Dermis blood vessel endothelial cell (primary cell): ENCODE measurements around the gene DDIAS. TPM values are rescaled to one million over a fixed set of nuclear protein-coding genes. Genes with fewer than 3 reads are reported as not detected.
A peak's percentile ranks its signal among the peaks of the same experiment; 100 is the strongest.

Source experiments
- DNase-seq: peaks from one replicate; pipeline ENCODE4 v3.0.0; 2010
- total RNA-seq: library from RNA; depleted of rRNA; stranded (reverse); fragments of >200 nt; gene quantifications from 2 replicates; pipeline ENCODE4 v1.2.3, GENCODE V29; 2014

The DDIAS gene
- total RNA-seq = 4.6 and 12.8 TPM in 2 replicates

- peak; percentile 99 for DNase-seq
These were observed at the start of gene DDIAS for GRCh38 chr11:82901165-82901921. Gene DDIAS, plus strand, starts transcription at chr11:82901736. Its CDS starts 13,003 bp downstream, at chr11:82914739.

DNA sequence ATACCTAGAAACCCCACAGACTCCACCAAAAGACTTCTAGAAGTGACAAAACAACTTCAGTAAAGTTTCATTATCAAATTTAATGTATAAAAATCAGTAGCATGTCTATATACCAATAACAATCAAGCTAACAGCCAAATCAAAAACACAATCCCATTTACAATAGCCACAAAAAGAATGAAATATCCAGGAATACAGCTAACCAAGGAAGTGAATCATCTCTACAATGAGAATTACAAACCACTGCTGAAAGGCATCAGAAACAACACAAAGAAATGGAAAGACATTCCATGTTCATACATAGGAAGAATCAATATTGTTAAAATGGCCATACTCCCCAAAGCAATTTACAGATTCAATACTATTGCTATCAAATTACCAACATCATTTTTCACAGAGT lies 47.3 kb upstream of the DDIAS start:
- DNase-seq = peak; percentile 60

DNA sequence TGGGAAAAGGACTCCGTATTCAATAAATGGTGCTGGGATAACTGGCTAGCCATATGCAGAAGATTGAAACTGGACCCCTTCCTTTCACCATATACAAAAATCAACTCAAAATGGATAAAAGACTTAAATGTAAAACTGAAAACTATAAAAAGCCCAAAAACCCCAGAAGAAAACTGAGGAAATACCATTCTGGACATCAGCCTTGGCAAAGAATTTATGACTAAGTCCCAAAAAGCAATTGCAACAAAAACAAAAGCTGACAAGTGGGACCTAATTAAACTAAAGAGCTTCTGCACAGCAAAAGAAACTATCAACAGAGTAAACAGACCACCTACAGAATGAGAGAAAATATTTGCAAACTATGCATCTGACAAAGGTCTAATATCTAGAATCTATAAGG lies 46.6 kb upstream of the DDIAS start:
- peak; percentile 31 for DNase-seq

DNA sequence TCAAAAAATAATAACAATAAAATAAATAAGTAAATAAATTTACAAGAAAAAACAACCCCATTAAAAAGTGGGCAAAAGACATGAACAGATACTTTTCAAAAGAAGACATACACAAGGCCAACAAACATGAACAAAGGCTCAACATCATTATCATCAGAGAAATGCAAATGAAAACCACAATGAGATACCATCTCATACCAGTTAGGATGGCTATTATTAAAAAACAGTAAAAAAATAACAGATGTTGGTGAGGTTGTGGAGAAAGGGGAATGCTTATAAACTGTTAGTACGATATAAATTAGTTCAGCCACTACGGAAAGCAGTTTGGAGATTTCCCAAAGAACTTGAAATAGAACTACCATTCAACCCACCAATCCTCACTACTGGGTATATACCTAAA lies 45.9 kb upstream of the DDIAS start:
- DNase-seq = no peak

GRCh38 chr11:82857145-82857544 lies 44.4 kb upstream of the DDIAS start:
- DNase-seq = no peak

DNA sequence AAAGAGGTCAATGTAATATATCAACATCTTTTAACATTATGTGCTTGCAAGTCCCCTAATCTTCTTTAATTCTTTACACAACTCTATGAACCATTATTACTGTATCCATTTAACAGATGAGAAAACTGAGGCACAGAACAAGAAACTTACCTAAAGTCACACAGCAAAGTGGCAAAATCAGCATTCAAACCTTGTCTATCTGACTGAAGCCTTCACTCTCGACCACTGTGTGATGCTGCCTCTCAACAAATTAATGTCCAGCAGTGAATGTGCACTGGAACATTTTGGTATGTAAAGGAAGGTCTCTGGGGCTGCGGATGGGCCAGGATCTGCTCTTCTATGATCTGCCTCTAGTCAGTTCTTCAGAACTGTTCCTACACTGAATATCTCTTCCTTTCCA lies 43.4 kb upstream of the DDIAS start:
- DNase-seq = no peak

DNA sequence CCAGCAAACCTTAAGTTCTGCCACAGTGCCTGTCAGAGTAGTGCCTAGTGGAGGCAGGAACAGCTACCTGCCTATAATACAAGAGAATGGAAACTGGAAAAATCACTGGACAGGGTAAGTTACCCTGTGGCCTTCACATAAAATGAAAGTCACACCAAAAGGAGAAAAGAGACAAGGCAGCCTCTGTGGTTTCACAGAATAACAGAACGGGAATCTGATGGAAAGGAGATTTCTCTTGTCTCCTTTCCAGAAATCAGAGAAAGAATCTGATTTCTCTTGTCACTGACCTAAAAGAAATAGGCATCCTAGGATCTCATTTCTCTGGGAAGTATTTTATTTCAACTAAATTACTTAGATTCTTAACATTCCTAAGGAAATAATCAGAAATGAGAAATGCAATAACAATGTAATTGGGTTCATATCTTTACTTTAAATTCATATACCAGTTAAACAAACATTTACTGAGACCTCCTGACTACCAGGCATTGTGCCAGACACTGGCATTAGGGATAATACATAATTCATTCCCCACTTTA lies 42.9 kb upstream of the DDIAS start:
- peak; percentile 84 for DNase-seq

- DNase-seq = no peak
These were observed 41.8 kb upstream of the DDIAS start for GRCh38 chr11:82859750-82860149.

DNA sequence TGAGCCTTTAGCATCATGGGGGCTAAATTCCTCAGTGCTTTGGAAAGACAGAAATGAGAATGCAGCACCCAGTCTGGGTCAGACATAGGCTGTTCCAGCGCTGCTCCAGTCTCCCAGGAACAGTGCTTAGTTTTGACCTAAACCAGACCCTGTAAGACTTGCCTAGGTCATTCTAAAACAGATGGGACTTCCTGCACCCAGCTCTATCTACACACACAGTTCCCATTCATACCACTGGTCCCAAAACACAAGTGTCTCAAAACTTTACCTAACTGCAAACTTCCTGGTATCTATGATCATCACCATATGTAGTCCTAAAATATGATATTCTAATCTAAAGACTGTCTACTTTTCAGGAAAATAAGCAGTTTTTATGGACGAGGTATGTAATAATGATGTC lies 39.2 kb upstream of the DDIAS start:
- DNase-seq = no peak

- no peak for DNase-seq
These were observed 38.3 kb upstream of the DDIAS start for GRCh38 chr11:82863209-82863608.

DNA sequence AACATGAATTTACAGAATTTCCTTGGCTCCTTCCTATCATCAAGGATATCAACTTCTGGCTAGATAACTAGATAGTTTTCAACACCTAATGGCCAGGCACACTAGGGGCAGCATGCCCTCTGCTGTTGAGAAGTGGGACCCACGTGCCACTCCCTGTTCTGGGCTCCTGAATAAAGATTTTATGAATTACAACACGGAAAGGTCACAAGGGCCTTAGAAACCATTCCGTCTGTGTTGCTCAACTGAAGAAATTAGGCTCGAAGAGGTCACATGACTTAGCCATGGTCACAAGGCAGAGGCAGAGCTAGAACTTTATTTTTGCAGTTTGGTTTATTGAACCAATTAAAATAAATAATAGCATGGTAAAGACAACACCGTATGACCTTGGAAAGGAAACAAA lies 37.3 kb upstream of the DDIAS start:
- DNase-seq = peak; percentile 83

DNA sequence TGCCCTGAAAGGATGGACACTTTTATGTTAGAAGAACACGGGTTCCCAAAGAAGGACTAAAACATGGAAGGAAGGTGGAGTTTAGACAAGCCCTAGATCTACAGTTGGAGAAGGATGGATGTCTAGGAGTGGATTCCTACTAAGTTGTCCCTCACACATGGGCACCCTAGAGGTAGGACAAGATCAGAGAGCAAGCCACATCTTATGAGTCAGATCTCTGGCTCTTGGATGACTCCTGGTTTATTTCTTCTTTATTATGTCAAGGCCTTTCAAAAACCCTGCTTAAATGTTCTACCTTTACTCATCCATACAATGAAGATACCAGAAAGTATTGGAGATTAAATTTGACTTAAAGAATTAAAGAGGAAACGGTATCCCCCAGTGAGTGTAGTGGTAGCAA lies 35.7 kb upstream of the DDIAS start:
- no peak for DNase-seq

GRCh38 chr11:82867495-82868082 lies 33.9 kb upstream of the DDIAS start:
- DNase-seq = peak; percentile 91

DNA sequence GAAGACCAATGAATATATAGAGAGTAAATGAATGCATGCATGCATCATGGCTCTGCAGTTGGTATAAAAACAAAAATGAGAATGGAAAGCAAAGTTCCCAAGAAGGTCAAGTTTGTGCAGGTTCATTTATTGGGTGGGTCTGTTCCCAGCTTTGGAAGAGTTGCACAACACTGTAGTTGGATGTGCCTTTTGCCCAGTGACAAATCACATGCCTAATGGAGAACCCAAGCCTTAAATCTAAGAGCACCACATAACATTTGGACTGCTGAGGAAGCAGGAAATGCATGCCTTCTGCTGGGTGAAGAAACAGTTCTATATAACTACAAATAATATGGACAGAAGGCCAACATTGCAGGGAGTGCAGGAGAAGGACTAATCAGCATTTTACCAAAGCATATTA lies 31.9 kb upstream of the DDIAS start:
- no peak for DNase-seq

GRCh38 chr11:82871646-82872045 lies 29.9 kb upstream of the DDIAS start:
- no peak for DNase-seq

GRCh38 chr11:82872377-82873150 lies 29.0 kb upstream of the DDIAS start:
- no peak for DNase-seq

DNA sequence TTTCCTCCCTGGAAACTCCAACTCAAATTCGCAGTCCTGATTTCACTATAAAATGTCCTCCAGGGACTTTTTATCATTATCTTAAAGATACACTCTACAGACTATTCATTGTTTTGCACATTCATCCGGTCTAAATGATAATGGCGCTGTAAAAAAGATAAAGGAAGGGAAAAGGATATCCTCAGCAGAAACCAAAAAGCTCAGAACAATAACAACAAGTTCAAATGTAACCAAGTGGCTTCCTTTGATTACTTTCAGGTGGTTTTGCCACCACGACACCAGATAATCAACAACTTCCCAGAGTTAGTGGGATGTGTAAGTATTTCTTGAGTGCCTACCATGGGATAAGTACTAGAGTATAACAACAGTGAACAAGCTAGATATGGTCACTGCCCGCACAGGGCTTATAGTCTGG lies 27.6 kb upstream of the DDIAS start:
- DNase-seq = peak; percentile 58

GRCh38 chr11:82874646-82875523 lies 26.7 kb upstream of the DDIAS start:
- no peak for DNase-seq

DNA sequence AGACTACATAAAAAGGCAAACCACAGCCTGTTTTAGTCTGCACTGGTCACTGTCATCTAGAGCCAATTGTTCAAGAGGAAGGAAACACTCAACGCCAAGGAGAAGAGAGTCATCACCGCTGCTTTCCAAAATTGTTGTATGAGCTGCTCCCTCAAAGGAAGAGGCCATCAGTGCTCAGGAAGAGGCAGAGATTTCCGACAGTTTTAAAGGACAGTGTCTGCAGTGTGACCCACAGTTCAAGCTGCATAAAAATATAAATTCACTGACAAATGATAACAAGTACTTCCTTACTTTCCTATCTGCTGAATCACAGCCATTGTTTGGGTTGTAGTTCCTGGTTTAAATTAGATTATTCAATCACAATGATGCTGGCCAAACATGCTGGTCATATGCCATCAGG lies 17.7 kb upstream of the DDIAS start:
- peak; percentile 94 for DNase-seq

DNA sequence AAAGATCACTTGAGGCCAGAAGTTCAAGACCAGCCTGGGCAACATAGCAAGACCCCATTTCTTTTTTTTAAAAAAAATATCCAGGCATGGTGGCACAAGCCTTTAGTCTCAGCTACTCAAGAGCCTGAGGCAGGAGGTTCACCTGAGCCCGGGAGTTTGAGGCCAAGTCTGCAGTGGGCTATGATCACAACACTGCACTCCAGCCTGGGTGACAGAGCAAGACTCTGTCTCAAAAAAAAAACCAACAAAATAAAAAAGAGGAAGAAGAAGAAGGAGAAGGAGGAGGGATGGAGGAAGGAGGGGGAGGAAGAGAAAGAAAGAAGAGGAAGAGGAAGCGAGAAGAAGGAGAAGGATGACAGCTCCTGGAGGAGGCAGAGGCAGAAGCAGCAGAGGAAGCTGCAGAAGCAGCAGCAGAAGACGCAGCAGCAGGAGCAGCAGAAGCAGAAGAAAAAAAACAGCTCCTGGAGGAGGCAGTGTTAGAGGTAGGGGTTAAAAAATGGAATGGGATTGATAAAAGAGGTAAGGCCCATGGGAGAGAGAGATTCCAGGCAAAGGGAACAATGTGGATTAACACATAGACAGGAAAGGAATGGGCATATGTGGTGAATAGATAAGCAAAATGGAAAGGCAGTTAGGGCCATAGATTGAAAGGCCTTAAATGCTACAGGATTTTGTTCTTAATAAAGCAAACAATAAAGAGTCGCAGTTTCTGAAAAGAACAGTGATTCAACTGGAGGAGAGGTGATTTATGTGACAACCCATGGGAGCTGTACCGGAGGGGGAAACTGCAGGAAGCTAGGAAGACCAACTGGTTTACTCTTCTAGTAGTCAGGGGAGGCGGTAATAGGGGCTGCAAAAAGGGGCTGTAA lies 12.2 kb upstream of the DDIAS start:
- DNase-seq = peak; percentile 79

DNA sequence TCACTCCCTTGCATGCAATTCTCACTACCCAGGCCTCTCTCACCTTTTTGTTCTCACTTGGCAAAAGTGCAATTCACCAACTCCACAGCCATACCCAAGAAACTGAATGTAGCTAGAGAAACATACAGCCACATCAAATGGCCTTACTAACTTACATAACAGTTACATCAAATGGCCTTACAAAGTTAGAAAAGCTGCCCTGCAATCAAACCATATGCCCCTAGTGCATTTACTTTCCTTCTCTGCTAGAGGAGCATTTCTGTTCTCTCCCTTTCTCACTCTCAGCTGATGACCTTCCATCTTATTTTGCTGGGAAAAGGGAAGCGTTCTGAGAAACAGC lies 11.6 kb upstream of the DDIAS start:
- no peak for DNase-seq

DNA sequence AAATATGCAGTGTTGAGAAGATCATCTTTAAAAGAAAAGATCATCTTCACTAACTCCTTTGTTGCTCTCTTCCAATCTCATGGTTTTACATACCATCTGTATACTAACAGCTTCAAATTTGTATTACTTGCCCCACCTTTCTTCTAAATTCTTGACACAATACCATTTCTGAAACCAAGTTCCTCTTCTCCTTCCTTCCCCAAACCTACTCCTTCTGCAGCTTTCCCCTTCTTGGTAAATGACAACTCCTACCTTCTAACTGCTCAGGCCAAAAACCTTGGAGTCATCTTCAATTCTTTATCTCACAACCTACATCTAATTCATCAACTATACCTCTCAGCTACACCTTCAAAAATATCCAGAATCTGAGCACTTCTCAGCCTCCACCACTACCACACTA lies 10.6 kb upstream of the DDIAS start:
- no peak for DNase-seq
